HG03442 (cell line): ENCODE data around the gene RASGRP4.
"Not testable (repeated sequence)": the region's sequence is repeated elsewhere in the genome, so short reads cannot be mapped to it uniquely, and the experiment has no call there.

ENCODE experiments used
- ATAC-seq: cut with Tn5 transposase; IDR thresholded peaks from one replicate; pipeline ENCODE4 v1.9.1; 2021; ENCODE audit warnings: mild to moderate bottlenecking, moderate library complexity; ENCODE audit not compliant: unreplicated experiment

The RASGRP4 gene

DNA sequence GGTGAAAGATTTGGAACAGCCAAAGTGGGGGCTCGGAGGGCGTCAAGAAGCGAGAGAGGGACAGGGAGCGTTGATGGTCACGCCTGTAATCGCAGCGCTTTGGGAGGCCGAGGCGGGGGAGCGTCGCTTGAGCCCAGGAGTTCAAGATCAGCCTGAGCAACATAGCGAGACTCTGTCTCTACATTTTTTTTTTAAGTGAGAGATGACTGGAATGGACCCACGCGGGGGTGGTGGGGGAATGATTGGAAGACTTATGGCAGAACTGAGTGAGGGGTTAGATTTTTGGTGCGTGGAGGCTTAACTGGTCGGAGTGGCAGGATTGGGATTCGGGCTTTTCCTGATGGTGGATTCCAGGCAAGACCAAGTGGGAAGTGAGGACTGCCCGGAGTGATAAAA, 50.9 kb downstream of the RASGRP4 start:
- no peak for ATAC-seq

DNA sequence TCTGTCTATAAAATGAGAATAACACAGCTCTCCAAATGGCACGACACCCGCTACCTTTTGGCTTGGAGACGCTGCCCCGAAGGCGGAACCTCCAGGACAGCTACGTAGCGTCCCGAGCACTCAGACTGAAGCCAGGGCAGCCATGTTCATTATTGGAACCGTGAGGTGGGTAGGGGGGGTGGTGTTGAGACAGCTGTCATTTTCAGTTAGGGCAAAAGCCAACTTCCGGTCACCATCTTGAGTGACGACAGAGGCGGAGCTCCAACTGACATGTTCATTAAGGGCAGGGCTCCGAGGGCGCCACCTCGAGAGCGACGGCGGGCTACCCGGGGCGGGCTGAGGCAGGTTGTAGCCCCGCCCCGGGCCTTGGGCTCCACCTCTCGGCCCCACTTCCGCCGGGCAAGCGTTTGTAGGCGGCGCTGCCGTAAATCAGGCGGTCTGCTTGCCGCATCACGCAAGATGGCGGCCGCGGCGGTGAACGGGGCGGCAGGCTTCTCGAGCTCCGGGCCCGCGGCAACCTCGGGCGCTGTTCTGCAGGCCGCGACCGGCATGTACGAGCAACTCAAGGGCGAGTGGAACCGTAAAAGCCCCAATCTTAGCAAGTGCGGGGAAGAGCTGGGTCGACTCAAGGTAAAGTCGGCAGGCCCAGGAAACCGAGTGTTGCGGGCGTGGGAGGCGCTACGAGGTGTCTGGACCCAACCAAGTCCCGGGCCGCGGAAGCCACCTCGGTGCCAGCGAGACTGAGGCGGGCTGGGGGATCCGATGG, 51.5 kb downstream of the RASGRP4 start, which contains the start of gene PSMD8:
Gene PSMD8, plus strand, starts transcription at position 240 of the 766 bp plus-strand sequence. Its CDS starts 31 bp downstream, at position 271.
- ATAC-seq, result peak; percentile 93

DNA sequence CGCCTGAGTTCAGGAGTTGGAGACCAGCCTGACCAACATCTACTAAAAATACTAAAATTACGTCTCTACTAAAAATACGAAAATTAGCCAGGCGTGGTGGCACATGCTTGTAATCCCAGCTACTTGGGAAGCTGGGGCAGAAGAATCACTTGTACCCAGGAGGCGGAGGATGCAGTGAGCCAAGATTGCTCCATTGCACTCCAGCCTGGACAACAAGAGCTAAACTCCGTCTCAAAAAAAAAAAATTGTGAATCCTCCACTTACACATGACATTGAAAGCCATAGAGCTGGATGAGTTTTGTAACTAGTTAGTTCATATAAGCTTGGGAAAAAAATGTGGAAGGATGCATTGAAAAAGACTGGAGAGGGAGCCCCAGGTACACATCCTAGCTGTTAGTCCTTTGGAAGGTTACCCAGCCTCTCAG, 52.1 kb downstream of the RASGRP4 start:
- no peak for ATAC-seq

GRCh38 chr19:38371081-38371480, 54.9 kb downstream of the RASGRP4 start:
- ATAC-seq, result no peak

DNA sequence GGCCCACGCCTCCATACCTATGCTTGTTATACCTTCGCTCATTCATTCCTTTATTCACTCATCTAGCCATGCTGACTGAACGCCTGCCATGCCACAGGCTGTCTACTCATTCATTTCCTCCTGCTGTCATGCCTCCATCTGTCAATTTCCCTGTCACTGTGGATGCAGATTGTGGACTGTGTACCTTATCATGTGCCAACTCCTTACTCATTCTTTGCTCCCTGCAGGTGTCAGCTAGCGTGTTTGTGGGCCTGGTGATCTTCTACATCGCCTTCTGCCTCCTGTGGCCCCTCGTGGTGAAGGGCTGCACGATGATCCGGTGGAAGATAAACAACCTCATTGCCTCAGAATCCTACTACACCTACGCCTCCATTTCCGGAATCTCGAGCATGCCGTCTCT, 55.7 kb downstream of the RASGRP4 start:
- ATAC-seq, result no peak

- no peak for ATAC-seq
Observed at GRCh38 chr19:38369584-38369983, 56.4 kb downstream of the RASGRP4 start.

DNA sequence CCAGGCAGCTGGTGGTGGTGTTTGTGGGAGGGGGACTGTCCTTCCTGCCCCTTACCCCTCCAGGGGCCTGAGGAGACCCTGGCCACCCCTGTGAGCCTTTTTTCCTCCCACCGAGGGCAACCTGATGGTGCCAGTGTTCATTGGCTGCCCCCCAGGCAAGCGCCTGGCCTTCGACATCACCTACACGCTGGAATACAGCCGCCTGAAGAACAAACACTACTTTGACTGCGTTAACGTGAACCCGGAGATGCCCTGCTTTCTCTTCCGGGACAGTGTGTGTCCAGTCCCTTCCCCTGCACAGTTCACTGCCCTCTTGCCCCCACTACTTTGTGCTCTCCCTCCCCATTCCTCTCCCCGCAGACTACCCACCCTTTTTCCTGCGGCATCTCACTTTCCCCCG, 59.0 kb downstream of the RASGRP4 start:
- ATAC-seq, result no peak

GRCh38 chr19:38362946-38363688, 62.9 kb downstream of the RASGRP4 start:
- not testable (repeated sequence) for ATAC-seq

DNA sequence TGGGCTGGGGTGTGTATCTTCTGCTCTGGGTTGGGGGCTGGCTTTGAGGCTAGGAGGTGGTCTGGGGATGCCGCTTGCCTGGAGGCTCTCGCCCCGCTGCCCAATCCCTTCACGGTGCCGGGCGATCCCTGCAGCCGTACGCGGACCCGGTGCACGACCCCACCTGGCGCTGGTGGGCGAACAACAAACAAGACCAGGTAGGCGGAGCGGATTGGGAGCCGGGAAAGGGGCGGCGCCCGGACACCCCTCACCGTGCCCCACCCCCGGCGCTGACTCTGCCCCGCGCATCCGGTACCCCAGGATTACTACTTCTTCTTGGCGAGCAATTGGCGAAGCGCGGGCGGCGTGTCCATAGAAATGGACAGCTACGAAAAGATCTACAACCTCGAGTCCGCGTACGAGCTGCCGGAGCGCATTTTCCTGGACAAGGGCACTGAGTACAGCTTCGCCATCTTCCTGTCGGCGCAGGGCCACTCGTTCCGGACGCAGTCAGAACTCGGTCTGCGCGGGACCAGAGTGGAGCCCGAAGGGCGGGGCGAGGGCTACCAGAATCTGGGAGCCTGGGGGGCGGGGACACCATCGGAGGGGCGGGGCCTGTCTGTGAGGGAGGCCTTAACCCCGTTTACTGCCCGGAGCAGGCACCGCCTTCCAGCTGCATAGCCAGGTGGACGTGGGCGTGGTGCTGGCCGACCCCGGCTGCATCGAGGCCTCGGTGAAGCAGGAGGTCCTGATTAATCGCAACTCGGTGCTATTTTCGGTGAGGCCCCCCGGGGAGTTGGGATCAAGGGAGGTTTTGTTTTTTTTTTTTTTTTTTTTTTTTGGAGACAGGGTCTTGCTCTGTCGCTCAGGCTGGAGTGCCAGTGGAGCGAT, 63.7 kb downstream of the RASGRP4 start:
- ATAC-seq, result no peak

GRCh38 chr19:38361633-38362075, 64.4 kb downstream of the RASGRP4 start:
- ATAC-seq, result no peak

DNA sequence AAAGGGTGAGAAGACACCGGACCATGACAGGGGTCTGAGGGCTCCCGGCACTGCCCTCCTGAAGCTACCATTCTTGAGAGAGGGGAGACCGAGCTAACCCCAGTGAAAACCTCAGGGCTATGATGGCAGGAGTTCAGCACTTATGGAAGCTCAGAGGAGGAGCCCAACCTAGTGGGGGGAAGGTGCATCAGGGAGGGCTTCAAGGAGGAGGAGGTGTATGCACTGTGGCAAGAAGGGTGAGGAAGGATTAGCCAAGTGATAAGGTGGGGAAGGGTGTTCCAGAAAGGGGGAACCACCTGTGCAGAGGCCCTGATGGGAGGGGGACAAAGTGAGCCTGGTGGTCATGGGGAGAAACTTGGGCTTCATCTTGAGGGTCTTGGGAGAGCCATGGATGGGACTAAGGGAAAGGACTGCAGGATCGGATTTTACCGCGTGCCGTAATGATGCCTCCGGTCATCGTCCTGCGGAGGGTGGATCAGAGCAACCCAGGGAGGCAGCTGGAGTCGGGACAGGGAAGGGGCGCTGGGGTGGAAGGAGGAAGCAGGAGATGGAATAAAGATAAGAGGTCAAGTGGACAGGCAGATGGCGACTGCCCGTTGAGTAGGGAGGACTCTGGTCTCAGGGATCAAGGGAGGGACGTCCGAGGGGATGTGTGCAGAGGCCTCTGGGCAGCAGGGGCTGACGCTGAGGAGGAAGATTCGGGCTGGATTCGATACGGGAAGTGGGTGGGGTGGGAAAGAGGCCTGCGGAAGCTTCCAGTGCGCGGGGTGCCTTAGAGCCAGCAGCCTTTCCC, 65.0 kb downstream of the RASGRP4 start:
- ATAC-seq, result no peak

DNA sequence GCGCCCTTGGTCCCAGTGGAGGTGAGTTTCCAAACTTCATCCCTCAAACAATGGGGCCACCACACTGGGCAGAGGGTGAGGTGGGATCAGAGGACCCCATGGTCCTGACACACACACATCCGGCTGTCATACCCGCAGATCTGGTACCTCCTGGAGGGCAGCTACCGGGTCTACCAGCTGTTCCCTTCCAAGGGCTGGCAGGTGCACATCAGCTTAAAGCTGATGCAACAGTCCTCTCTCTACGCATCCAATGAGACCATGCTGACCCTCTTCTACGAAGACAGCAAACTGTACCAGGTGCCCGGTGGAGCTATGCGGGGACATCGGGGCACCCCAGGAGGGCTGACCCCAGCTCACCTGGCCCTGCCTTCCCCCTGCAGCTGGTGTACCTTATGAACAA, 65.7 kb downstream of the RASGRP4 start:
- ATAC-seq, result no peak

DNA sequence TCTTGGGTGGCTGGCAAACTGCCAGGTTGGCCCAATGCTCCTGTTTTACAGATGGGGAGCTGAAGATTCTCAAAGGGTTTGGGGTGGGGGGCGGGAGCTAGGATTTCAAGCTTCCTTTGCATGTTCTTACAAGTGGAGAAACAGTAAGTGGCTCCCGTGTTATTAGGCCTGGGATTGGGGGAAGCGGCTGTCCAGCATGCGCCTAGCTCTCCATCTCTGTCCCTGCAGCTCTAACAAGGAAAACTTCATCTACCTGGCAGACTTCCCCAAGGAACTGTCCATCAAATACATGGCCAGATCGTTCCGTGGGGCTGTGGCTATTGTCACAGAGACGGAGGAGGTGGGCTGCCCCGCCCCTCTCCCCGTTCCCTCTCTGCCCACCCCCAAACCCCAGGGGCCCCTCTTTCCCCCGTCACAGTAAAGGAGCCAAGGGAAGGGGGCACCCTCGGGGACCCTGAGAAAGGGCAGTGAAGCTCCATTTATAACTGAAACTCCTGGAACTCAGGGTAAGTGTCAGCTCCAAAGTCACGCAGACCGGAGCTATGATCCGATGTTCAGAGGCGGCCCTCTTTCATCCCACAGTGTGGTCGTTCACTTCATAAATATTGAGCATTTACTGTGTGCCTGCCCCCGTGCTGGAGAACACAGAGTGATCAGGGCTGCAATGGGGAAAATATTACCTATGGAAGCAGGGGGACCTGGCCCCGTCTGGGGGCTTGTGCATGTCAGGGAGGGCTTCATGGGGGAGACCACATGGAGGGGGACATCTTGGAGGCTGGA, 66.6 kb downstream of the RASGRP4 start:
- ATAC-seq, result no peak
